Smooth muscle cell (in vitro differentiated cells): Measurements from ENCODE around the gene ZNF146. TPM values are rescaled to one million over a fixed set of nuclear protein-coding genes. Genes with fewer than 3 reads are reported as not detected.

Source experiments
- DNase-seq: peaks from one replicate; lab custom pipeline; 2025; ENCODE audit not compliant: unreplicated experiment; lab: John Stamatoyannopoulos, UW
- H2AFZ ChIP-seq: fragments of 200-600 bp; sonication (generic); 2 replicates; pipeline ENCODE4 v1.6.0; 2016; ENCODE audit warnings: antibody characterized with exemption, low read depth, mild to moderate bottlenecking
- H3F3A ChIP-seq: fragments of 200-600 bp; sonication (generic); 2 replicates; pipeline ENCODE4 v1.6.0; 2017; ENCODE audit warnings: antibody characterized with exemption, low read depth
- H3K27ac ChIP-seq: fragments of 200-600 bp; sonication (generic); 2 replicates; pipeline ENCODE4 v1.5.1; 2016; ENCODE audit warnings: low read depth, mild to moderate bottlenecking
- H3K27me3 ChIP-seq: fragments of 200-600 bp; sonication (generic); 2 replicates; pipeline ENCODE4 v1.6.1; 2016; ENCODE audit warnings: low read depth, mild to moderate bottlenecking
- H3K36me3 ChIP-seq: fragments of 200-600 bp; sonication (generic); 2 replicates; pipeline ENCODE4 v1.5.1; 2016; ENCODE audit warnings: low read depth
- H3K4me1 ChIP-seq: fragments of 200-600 bp; sonication (generic); 2 replicates; pipeline ENCODE4 v1.5.1; 2016; ENCODE audit warnings: low read depth
- H3K4me2 ChIP-seq: fragments of 200-600 bp; sonication (generic); 2 replicates; pipeline ENCODE4 v1.6.0; 2016; ENCODE audit warnings: mild to moderate bottlenecking
- H3K4me3 ChIP-seq: fragments of 200-600 bp; sonication (generic); 2 replicates; pipeline ENCODE4 v1.5.1; 2016; ENCODE audit warnings: mild to moderate bottlenecking
- H3K79me2 ChIP-seq: fragments of 200-600 bp; sonication (generic); 2 replicates; pipeline ENCODE4 v1.6.0; 2016; ENCODE audit warnings: low read depth, mild to moderate bottlenecking
- H3K9ac ChIP-seq: fragments of 200-600 bp; sonication (generic); 2 replicates; pipeline ENCODE4 v1.6.0; 2016; ENCODE audit warnings: low read depth
- H3K9me3 ChIP-seq: fragments of 200-600 bp; sonication (generic); replicated peaks from 2 replicates; pipeline ENCODE4 v1.5.1; 2016; ENCODE audit warnings: low read depth
- H4K20me1 ChIP-seq: fragments of 200-600 bp; sonication (generic); 2 replicates; pipeline ENCODE4 v1.6.0; 2016; ENCODE audit warnings: low read depth
- WGBS: methylation state at CpG from one replicate; pipeline ENCODE4 v1.1.7; 2016; ENCODE audit warnings: low lambda C conversion rate; 5-methylcytosine and 5-hydroxymethylcytosine counted together
- polyA plus RNA-seq: library from polyadenylated mRNA; unstranded; fragments of >200 nt; fragmentation: Nextera tagmentation; extraction: Ambion mirVana; gene quantifications from 2 replicates; pipeline ENCODE4 v1.2.1, GENCODE V29; 2016
- total RNA-seq: library from RNA; depleted of rRNA; stranded (reverse); fragments of >200 nt; gene quantifications from 2 replicates; pipeline ENCODE4 v1.2.3, GENCODE V29; 2014
- TF ChIP-seq, protein P1 (sequence below): fragments of 200-600 bp; sonication (generic); IDR thresholded peaks from 2 replicates; pipeline ENCODE4 v1.5.1; 2017; ENCODE audit warnings: borderline replicate concordance, mild to moderate bottlenecking, antibody characterized with exemption; ENCODE audit not compliant: insufficient read depth, poor library complexity, severe bottlenecking

Gene ZNF146
- total and polyA plus RNA-seq, 2 experiments from 2014 or later = 49.4 to 161 TPM

DNA sequence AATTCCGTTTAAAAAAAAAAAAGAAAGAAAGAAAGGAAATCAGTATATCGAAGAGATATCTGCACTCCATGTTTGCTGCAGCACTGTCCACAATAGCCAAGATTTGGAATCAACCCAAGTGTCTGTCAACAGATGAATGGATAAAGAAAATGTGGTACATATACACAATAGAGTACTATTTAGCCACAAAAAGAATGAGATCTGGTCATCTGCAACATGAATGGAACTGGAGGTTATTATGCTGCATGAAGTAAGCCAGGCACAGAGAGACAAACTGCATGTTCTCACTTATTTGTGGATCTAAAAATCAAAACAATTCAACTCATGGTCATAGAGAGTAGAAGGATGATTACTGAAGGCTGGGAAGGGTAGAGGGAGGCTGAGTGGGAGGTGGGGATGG is 16.8 kb upstream of the ZNF146 start:
- H3K36me3 ChIP-seq = no peaks in the 10 kb centered on the region
- no peak overlapping the region for H3K27ac ChIP-seq
- no peaks in the 10 kb centered on the region for H3K27me3 ChIP-seq
- no peak overlapping the region for H3K4me3 ChIP-seq
- no peaks in the 10 kb centered on the region for H3K4me1 ChIP-seq
- TF ChIP-seq, protein P1, sequence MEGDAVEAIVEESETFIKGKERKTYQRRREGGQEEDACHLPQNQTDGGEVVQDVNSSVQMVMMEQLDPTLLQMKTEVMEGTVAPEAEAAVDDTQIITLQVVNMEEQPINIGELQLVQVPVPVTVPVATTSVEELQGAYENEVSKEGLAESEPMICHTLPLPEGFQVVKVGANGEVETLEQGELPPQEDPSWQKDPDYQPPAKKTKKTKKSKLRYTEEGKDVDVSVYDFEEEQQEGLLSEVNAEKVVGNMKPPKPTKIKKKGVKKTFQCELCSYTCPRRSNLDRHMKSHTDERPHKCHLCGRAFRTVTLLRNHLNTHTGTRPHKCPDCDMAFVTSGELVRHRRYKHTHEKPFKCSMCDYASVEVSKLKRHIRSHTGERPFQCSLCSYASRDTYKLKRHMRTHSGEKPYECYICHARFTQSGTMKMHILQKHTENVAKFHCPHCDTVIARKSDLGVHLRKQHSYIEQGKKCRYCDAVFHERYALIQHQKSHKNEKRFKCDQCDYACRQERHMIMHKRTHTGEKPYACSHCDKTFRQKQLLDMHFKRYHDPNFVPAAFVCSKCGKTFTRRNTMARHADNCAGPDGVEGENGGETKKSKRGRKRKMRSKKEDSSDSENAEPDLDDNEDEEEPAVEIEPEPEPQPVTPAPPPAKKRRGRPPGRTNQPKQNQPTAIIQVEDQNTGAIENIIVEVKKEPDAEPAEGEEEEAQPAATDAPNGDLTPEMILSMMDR = no peak
- H3K79me2 ChIP-seq = no peaks in the 10 kb centered on the region
- H3K4me2 ChIP-seq = no peak overlapping the region
- WGBS = 98% methylated on average over 2 of the region's 2 CpGs
- H2AFZ ChIP-seq = no peak overlapping the region
- H3K9ac ChIP-seq = no peak overlapping the region
- no peaks in the 10 kb centered on the region for H3F3A ChIP-seq
- H3K9me3 ChIP-seq = no peaks in the 10 kb centered on the region
- no peak for DNase-seq
- no peaks in the 10 kb centered on the region for H4K20me1 ChIP-seq

DNA sequence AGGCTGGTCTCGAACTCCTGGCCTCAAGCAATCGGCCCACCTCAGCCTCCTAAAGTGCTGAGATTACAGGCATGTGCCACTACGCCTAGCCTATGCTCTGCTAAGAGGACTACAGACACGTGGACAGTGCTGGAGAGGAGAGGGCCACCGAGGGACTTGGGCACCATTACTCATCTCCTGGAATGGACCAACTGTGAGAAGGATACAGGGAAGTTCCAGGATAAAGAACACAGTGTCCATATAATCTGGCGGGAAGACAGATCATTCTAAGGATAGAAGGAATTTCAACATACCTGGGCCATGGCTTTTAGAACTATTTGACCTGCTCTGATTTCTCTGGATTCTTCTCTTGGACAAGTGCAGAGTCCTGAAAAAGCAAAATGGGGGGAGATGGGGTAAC is 13.2 kb upstream of the ZNF146 start:
- Histone ChIP-seq H3K4me3 (no peak overlapping the region), H2AFZ (no peak overlapping the region), H3K9ac (no peak overlapping the region), H3K79me2 (no peaks in the 10 kb centered on the region), H4K20me1 (no peaks in the 10 kb centered on the region), H3K4me1 (no peaks in the 10 kb centered on the region), H3K9me3 (no peaks in the 10 kb centered on the region), H3K36me3 (no peaks in the 10 kb centered on the region), H3K27me3 (no peaks in the 10 kb centered on the region), H3F3A (no peaks in the 10 kb centered on the region), H3K27ac (no peak overlapping the region), H3K4me2 (no peak overlapping the region)
- TF ChIP-seq, protein P1 = no peak
- 95% methylated on average over 6 of the region's 6 CpGs for WGBS
- DNase-seq = no peak

DNA sequence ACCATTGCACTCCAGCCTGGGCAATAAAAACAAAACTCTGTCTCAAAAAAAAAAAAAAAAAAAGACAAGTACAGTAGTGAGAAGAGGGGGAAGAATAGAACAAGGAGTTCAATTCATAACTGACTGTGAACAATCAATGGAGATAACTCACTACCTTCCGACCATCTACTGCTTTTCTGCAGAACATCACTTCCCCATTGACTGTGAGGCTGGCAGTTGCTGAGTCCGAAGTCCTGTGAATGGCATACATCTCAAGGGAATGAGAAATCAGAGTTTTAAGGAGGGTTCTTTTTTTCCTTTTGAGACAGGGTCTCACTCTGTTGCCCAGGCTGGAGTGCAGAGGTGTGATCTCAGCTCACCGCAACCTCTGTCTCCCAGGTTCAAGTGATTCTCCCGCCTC is 11.6 kb upstream of the ZNF146 start:
- Histone ChIP-seq H3F3A (no peaks in the 10 kb centered on the region), H3K27ac (no peak overlapping the region), H3K9me3 (no peaks in the 10 kb centered on the region), H4K20me1 (no peaks in the 10 kb centered on the region), H3K9ac (no peak overlapping the region), H2AFZ (no peak overlapping the region), H3K27me3 (no peaks in the 10 kb centered on the region), H3K4me2 (no peak overlapping the region), H3K4me1 (no peaks in the 10 kb centered on the region), H3K36me3 (no peaks in the 10 kb centered on the region), H3K4me3 (no peak overlapping the region), H3K79me2 (no peaks in the 10 kb centered on the region)
- TF ChIP-seq, protein P1 = no peak
- over 99% methylated on average over 4 of the region's 4 CpGs for WGBS
- no peak for DNase-seq

DNA sequence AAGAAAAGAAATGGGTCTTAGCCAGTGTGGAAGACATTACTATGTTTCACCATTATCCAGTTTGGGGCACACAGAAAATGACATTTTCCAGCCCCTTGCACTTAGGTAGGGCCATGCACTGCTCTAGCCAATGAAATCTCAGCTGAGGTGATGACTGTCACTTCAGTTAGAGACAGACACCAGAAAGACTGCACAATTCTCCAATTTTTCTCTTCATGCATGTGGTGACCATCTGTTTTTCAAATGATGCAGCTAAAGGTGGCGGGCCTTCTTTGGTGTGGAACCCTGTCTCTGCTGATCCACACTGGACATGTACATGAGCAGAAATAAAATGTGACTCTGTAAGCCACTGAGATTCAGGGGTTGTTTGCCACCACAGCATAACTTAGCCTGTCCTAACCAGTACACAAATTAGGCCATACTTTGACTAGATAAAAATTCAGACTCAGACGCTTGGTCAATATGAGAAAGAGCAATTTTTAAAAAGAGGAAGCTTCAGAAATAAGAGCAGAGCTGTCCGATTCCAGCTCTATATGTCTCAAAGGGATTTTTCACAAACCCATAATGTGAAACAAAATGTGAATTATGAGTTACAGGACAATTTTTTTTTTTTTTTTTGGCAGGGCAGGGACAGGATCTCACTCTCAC is 7.2 kb upstream of the ZNF146 start:
- Histone ChIP-seq H3K9me3 (no peaks in the 10 kb centered on the region), H3F3A (no peaks in the 10 kb centered on the region), H3K36me3 (no peaks in the 10 kb centered on the region), H3K27ac (no peak overlapping the region), H3K79me2 (no peaks in the 10 kb centered on the region), H3K27me3 (no peaks in the 10 kb centered on the region), H3K4me1 (no peaks in the 10 kb centered on the region), H2AFZ (no peak overlapping the region), H4K20me1 (no peaks in the 10 kb centered on the region), H3K4me2 (no peak overlapping the region), H3K4me3 (no peak overlapping the region), H3K9ac (no peak overlapping the region)
- no peak for DNase-seq
- TF ChIP-seq, protein P1 = no peak
- 100% methylated on average over 3 of the region's 3 CpGs for WGBS
